Ascending aorta (tissue), 2 donors: ENCODE data around the gene SPATC1L. TPM values are rescaled to one million over a fixed set of nuclear protein-coding genes. Genes with fewer than 3 reads are reported as not detected.
"Not testable (repeated sequence)": the region's sequence is repeated elsewhere in the genome, so short reads cannot be mapped to it uniquely, and the experiment has no call there.

Experiments used
- DNase-seq, 2 donors: peaks; one replicate each; pipeline ENCODE4 v3.0.0-alpha.2; 2019; ENCODE audit warnings: low spot score in 2 of 2
- H3K27ac ChIP-seq, 2 donors: fragments of 200-600 bp; sonication (generic); one replicate each; pipeline ENCODE4 v1.5.1; 2016 to 2017; ENCODE audit warnings: mild to moderate bottlenecking in 1 of 2
- H3K27me3 ChIP-seq: fragments of 200-600 bp; sonication (generic); one replicate; pipeline ENCODE4 v1.5.1; 2017
- H3K36me3 ChIP-seq, 2 donors: fragments of 200-600 bp; sonication (generic); one replicate each; pipeline ENCODE4 v1.5.1; 2016
- H3K4me1 ChIP-seq, 2 donors: fragments of 200-600 bp; sonication (generic); one replicate each; pipeline ENCODE4 v1.5.1; 2016 to 2017; ENCODE audit warnings: mild to moderate bottlenecking in 1 of 2
- H3K4me3 ChIP-seq, 2 donors: fragments of 200-600 bp; sonication (generic); one replicate each; pipeline ENCODE4 v1.5.1; 2016 to 2017; ENCODE audit warnings: mild to moderate bottlenecking in 1 of 2
- H3K9me3 ChIP-seq, 2 donors: fragments of 200-600 bp; sonication (generic); one replicate each; pipeline ENCODE4 v1.5.1; 2016
- CTCF ChIP-seq, 3 experiments: fragments of 200-600 bp in 2 of 3; fragments of 450-650 bp in 1 of 3; sonication (generic) in 2 of 3; IDR thresholded peaks; one replicate each; pipeline ENCODE4 v1.5.1; 2016 to 2019; ENCODE audit warnings: antibody characterized with exemption in 3 of 3, mild to moderate bottlenecking in 1 of 3, moderate library complexity in 1 of 3
- intact Hi-C: fragments of 100-400 bp; cut with DNase I; formaldehyde crosslinking; loops from one replicate; pipeline ENCODE4 v1.15.1; 2023
- total RNA-seq: library from RNA; depleted of rRNA; stranded (reverse); fragments of >200 nt; gene quantifications from one replicate; pipeline ENCODE4 v1.1.0, GENCODE V29; 2016

Gene SPATC1L
- total RNA-seq, 1 donor from 2014 or later: 37.4 TPM

- TF ChIP-seq CTCF (IDR thresholded peaks at IDR 0.05): peak in 1 of 3 experiments; percentile 18
These were observed 36.8 kb downstream of the SPATC1L start for GRCh38 chr21:46147429-46147828.

GRCh38 chr21:46146856-46147255 is 37.4 kb downstream of the SPATC1L start:
- no peaks in the 10 kb centered on the region for H3K36me3 ChIP-seq
- no peaks in the 10 kb centered on the region for H3K27me3 ChIP-seq
- no peak overlapping the region for H3K27ac ChIP-seq
- TF ChIP-seq CTCF (IDR thresholded peaks at IDR 0.05): no peak
- H3K4me1 ChIP-seq: no peaks in the 10 kb centered on the region
- intact Hi-C loops: loop anchor here (10.0 kb wide), 1 partner anchor 178 kb away; the partner anchor contains the start of genes C21orf58 and PCNT
- no peaks in the 10 kb centered on the region for H3K9me3 ChIP-seq
- H3K4me3 ChIP-seq: no peak overlapping the region
- no peak for DNase-seq

More at GRCh38 chr21:46147429-46147828, 36.8 kb downstream of the SPATC1L start:
- not testable (repeated sequence) for H3K27me3 ChIP-seq, H3K4me3 ChIP-seq, DNase-seq, H3K27ac ChIP-seq, H3K36me3 ChIP-seq, H3K4me1 ChIP-seq, H3K9me3 ChIP-seq
- intact Hi-C loops: loop anchor here (10.0 kb wide), 1 partner anchor 177 kb away; the partner anchor contains the start of genes C21orf58 and PCNT

GRCh38 chr21:46145840-46146691 is 38.2 kb downstream of the SPATC1L start:
- intact Hi-C loops: loop anchor here (10.0 kb wide), 1 partner anchor 179 kb away; the partner anchor contains the start of genes C21orf58 and PCNT
- DNase-seq: peak in 1 of 2 donors; percentile 51
- no peaks in the 10 kb centered on the region for H3K36me3 ChIP-seq
- H3K4me3 ChIP-seq: no peak overlapping the region
- H3K9me3 ChIP-seq: no peaks in the 10 kb centered on the region
- H3K27ac ChIP-seq: no peak overlapping the region
- no peaks in the 10 kb centered on the region for H3K27me3 ChIP-seq
- no peaks in the 10 kb centered on the region for H3K4me1 ChIP-seq
- TF ChIP-seq CTCF (IDR thresholded peaks at IDR 0.05): no peak

GRCh38 chr21:46145159-46145839 is 39.0 kb downstream of the SPATC1L start:
- DNase-seq: no peak
- no peak for TF ChIP-seq CTCF (IDR thresholded peaks at IDR 0.05)
- Histone ChIP-seq H3K9me3 (no peaks in the 10 kb centered on the region), H3K4me3 (no peak overlapping the region), H3K27ac (no peak overlapping the region), H3K27me3 (no peaks in the 10 kb centered on the region), H3K4me1 (no peaks in the 10 kb centered on the region), H3K36me3 (no peaks in the 10 kb centered on the region)
- intact Hi-C loops: loop anchor here (10.0 kb wide), 1 partner anchor 180 kb away; the partner anchor contains the start of genes C21orf58 and PCNT

GRCh38 chr21:46144464-46145070 is 39.7 kb downstream of the SPATC1L start:
- Histone ChIP-seq H3K4me1 (no peaks in the 10 kb centered on the region), H3K4me3 (no peak overlapping the region), H3K27me3 (no peaks in the 10 kb centered on the region), H3K9me3 (no peaks in the 10 kb centered on the region), H3K27ac (no peak overlapping the region), H3K36me3 (no peaks in the 10 kb centered on the region)
- intact Hi-C loops: loop anchor here (10.0 kb wide), 1 partner anchor 180 kb away; the partner anchor contains the start of genes C21orf58 and PCNT
- no peak for TF ChIP-seq CTCF (IDR thresholded peaks at IDR 0.05)
- no peak for DNase-seq
